HEK293 (cell line): ENCODE measurements around the gene TSR1.

Experiments
- CTCF ChIA-PET: fragments of 350-600 bp; formaldehyde crosslinking; extraction: SDS; loops from one replicate; lab custom pipeline; 2021; ENCODE audit warnings: antibody characterized with exemption; lab: Yijun Ruan, JAX
- POLR2A ChIA-PET: fragments of 300-600 bp; formaldehyde crosslinking; extraction: SDS; loops from one replicate; lab custom pipeline; 2020; ENCODE audit warnings: antibody characterized with exemption, inconsistent platforms; lab: Yijun Ruan, JAX
- H3K27ac ChIP-seq: fragments of 200-500 bp; sonication (Bioruptor generic); 2 replicates; pipeline ENCODE4 v1.5.1; 2014; ENCODE audit warnings: low read depth, low read length, control low read depth, inconsistent platforms; ENCODE audit errors: extremely low read depth
- H3K36me3 ChIP-seq, 2 experiments: fragments of 200-500 bp in 1 of 2; sonication (Bioruptor generic) in 1 of 2; 1 replicate in 1 of 2; 2 replicates in 1 of 2; pipeline ENCODE4 v1.5.1; 2014 to 2017; ENCODE audit warnings: inconsistent platforms in 2 of 2, low read length in 2 of 2; ENCODE audit not compliant: control insufficient read depth in 2 of 2, insufficient read depth in 1 of 2
- H3K4me1 ChIP-seq: fragments of 200-500 bp; sonication (Bioruptor generic); 2 replicates; pipeline ENCODE4 v1.5.1; 2014; ENCODE audit warnings: mild to moderate bottlenecking, low read length, inconsistent platforms; ENCODE audit not compliant: control insufficient read depth, insufficient read depth
- H3K4me3 ChIP-seq: 2 replicates; pipeline ENCODE4 v1.5.1; 2011; ENCODE audit warnings: low read depth, mild to moderate bottlenecking, control low read depth, low read length, moderate library complexity
- H3K9me3 ChIP-seq: fragments of 200-500 bp; sonication (Bioruptor generic); 2 replicates; pipeline ENCODE4 v1.5.1; 2014; ENCODE audit warnings: low read depth, low read length, inconsistent platforms; ENCODE audit not compliant: control insufficient read depth, insufficient read depth
- ATF2 ChIP-seq: fragments of 450-650 bp; formaldehyde crosslinking; IDR thresholded peaks from 2 replicates; pipeline ENCODE4 v1.5.1; 2016; ENCODE audit warnings: missing biosample characterization, missing genetic modification characterization, low read depth
- HOXD13 ChIP-seq: sonication (generic); formaldehyde crosslinking; IDR thresholded peaks from 2 replicates; pipeline ENCODE4 v1.8.0; 2022; ENCODE audit warnings: missing genetic modification reagents, borderline replicate concordance
- INSM2 ChIP-seq: fragments of 450-650 bp; formaldehyde crosslinking; IDR thresholded peaks from 2 replicates; pipeline ENCODE4 v1.5.1; 2016; ENCODE audit warnings: missing biosample characterization, missing genetic modification characterization
- WT1 ChIP-seq: fragments of 450-650 bp; formaldehyde crosslinking; IDR thresholded peaks from 2 replicates; pipeline ENCODE4 v1.5.1; 2016; ENCODE audit warnings: missing biosample characterization, missing genetic modification characterization
- ZBTB17 ChIP-seq: fragments of 450-650 bp; formaldehyde crosslinking; IDR thresholded peaks from 2 replicates; pipeline ENCODE4 v1.5.1; 2016; ENCODE audit warnings: missing biosample characterization, missing genetic modification characterization
- ZBTB21 ChIP-seq: fragments of 450-650 bp; formaldehyde crosslinking; IDR thresholded peaks from 2 replicates; pipeline ENCODE4 v1.5.1; 2017; ENCODE audit warnings: missing biosample characterization, missing genetic modification characterization
- ZFP41 ChIP-seq: fragments of 450-650 bp; formaldehyde crosslinking; IDR thresholded peaks from 2 replicates; pipeline ENCODE4 v1.5.1; 2016; ENCODE audit warnings: missing biosample characterization, missing genetic modification characterization, borderline replicate concordance
- ZNF155 ChIP-seq: fragments of 450-650 bp; formaldehyde crosslinking; IDR thresholded peaks from 2 replicates; pipeline ENCODE4 v1.5.1; 2016; ENCODE audit warnings: missing biosample characterization, missing genetic modification characterization
- ZNF16 ChIP-seq: fragments of 450-650 bp; formaldehyde crosslinking; IDR thresholded peaks from 2 replicates; pipeline ENCODE4 v1.5.1; 2016; ENCODE audit warnings: low read depth, missing biosample characterization, missing genetic modification characterization
- ZNF404 ChIP-seq: fragments of 450-650 bp; formaldehyde crosslinking; IDR thresholded peaks from 2 replicates; pipeline ENCODE4 v1.5.1; 2017; ENCODE audit warnings: missing biosample characterization, missing genetic modification characterization
- ZNF580 ChIP-seq: fragments of 450-650 bp; formaldehyde crosslinking; IDR thresholded peaks from 2 replicates; pipeline ENCODE4 v1.5.1; 2016; ENCODE audit warnings: missing biosample characterization, missing genetic modification characterization
- ZNF629 ChIP-seq: fragments of 450-650 bp; formaldehyde crosslinking; IDR thresholded peaks from 2 replicates; pipeline ENCODE4 v1.5.1; 2017; ENCODE audit warnings: missing biosample characterization, missing genetic modification characterization
- ZNF645 ChIP-seq: fragments of 450-650 bp; formaldehyde crosslinking; IDR thresholded peaks from 2 replicates; pipeline ENCODE4; 2016; ENCODE audit warnings: missing biosample characterization, missing genetic modification characterization
- ZNF658 ChIP-seq: fragments of 450-650 bp; formaldehyde crosslinking; IDR thresholded peaks from 2 replicates; pipeline ENCODE4; 2016; ENCODE audit warnings: missing biosample characterization, missing genetic modification characterization
- ZNF677 ChIP-seq: fragments of 450-650 bp; IDR thresholded peaks from 2 replicates; pipeline ENCODE4 v1.5.0; 2018; ENCODE audit warnings: missing biosample characterization, mild to moderate bottlenecking, missing genetic modification characterization, moderate library complexity
- ZNF704 ChIP-seq: fragments of 450-650 bp; formaldehyde crosslinking; IDR thresholded peaks from 2 replicates; pipeline ENCODE4 v1.5.1; 2016; ENCODE audit warnings: missing biosample characterization, missing genetic modification characterization
- ZNF76 ChIP-seq: fragments of 450-650 bp; formaldehyde crosslinking; IDR thresholded peaks from 2 replicates; pipeline ENCODE4; 2016; ENCODE audit warnings: low read depth, missing biosample characterization, missing genetic modification characterization, borderline replicate concordance
- ZNF791 ChIP-seq: fragments of 450-650 bp; formaldehyde crosslinking; IDR thresholded peaks from 2 replicates; pipeline ENCODE4 v1.5.1; 2016; ENCODE audit warnings: missing biosample characterization, missing genetic modification characterization
- TF ChIP-seq, protein P1 (sequence below): fragments of 450-650 bp; formaldehyde crosslinking; IDR thresholded peaks from 2 replicates; pipeline ENCODE4 v1.5.1; 2016; ENCODE audit warnings: missing biosample characterization, missing genetic modification characterization
- TF ChIP-seq, protein P2 (sequence below): fragments of 450-650 bp; formaldehyde crosslinking; IDR thresholded peaks from 2 replicates; pipeline ENCODE4 v1.5.1; 2016; ENCODE audit warnings: missing biosample characterization, missing genetic modification characterization
- TF ChIP-seq, protein P3 (sequence below): fragments of 450-650 bp; formaldehyde crosslinking; IDR thresholded peaks from 2 replicates; pipeline ENCODE4 v1.5.1; 2016; ENCODE audit warnings: missing biosample characterization, missing genetic modification characterization

The TSR1 gene

DNA sequence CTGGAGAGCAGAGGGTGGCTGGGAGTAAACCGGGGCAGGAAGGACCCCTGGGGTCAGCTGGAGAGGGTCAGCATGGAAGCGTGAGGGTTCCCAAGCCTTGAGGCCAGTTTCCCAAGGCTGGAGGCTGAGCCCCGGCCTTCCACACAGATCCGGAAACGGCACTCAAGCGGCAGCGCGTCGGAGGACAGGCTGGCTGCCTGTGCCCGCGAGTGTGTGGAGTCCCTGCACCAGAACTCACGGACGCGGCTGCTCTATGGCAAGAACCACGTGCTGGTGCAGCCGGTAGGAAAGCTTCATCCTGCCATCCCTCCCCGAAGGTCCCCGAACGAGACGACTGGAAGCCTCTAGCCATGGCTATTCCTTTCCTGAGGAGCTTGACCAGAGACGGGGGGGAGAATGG lies 27.1 kb upstream of the TSR1 start (continued):
- TF ChIP-seq ATF2 (tag by site-specific recombination), result no peak
- TF ChIP-seq, protein P1, sequence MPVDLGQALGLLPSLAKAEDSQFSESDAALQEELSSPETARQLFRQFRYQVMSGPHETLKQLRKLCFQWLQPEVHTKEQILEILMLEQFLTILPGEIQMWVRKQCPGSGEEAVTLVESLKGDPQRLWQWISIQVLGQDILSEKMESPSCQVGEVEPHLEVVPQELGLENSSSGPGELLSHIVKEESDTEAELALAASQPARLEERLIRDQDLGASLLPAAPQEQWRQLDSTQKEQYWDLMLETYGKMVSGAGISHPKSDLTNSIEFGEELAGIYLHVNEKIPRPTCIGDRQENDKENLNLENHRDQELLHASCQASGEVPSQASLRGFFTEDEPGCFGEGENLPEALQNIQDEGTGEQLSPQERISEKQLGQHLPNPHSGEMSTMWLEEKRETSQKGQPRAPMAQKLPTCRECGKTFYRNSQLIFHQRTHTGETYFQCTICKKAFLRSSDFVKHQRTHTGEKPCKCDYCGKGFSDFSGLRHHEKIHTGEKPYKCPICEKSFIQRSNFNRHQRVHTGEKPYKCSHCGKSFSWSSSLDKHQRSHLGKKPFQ, result no peak
- no peak for TF ChIP-seq ZNF645 (tag by site-specific recombination)

- TF ChIP-seq INSM2 (tag by site-specific recombination) (no peak), ZNF580 (no peak), HOXD13 (CRISPR knock-in tag) (no peak), ZNF677 (tag by site-specific recombination) (no peak), ZNF658 (tag by site-specific recombination) (no peak), ZBTB21 (no peak), ZNF704 (no peak), ZNF629 (no peak), ZNF791 (tag by site-specific recombination) (no peak), ZNF404 (no peak), ZBTB17 (tag by site-specific recombination) (no peak), WT1 (no peak), ZNF76 (tag by site-specific recombination) (no peak), ZNF16 (no peak), ZFP41 (tag by site-specific recombination) (no peak), ZNF155 (no peak)
- TF ChIP-seq, protein P2, sequence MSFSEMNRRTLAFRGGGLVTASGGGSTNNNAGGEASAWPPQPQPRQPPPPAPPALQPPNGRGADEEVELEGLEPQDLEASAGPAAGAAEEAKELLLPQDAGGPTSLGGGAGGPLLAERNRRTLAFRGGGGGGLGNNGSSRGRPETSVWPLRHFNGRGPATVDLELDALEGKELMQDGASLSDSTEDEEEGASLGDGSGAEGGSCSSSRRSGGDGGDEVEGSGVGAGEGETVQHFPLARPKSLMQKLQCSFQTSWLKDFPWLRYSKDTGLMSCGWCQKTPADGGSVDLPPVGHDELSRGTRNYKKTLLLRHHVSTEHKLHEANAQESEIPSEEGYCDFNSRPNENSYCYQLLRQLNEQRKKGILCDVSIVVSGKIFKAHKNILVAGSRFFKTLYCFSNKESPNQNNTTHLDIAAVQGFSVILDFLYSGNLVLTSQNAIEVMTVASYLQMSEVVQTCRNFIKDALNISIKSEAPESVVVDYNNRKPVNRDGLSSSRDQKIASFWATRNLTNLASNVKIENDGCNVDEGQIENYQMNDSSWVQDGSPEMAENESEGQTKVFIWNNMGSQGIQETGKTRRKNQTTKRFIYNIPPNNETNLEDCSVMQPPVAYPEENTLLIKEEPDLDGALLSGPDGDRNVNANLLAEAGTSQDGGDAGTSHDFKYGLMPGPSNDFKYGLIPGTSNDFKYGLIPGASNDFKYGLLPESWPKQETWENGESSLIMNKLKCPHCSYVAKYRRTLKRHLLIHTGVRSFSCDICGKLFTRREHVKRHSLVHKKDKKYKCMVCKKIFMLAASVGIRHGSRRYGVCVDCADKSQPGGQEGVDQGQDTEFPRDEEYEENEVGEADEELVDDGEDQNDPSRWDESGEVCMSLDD (tag by site-specific recombination), result no peak
- TF ChIP-seq, protein P3, sequence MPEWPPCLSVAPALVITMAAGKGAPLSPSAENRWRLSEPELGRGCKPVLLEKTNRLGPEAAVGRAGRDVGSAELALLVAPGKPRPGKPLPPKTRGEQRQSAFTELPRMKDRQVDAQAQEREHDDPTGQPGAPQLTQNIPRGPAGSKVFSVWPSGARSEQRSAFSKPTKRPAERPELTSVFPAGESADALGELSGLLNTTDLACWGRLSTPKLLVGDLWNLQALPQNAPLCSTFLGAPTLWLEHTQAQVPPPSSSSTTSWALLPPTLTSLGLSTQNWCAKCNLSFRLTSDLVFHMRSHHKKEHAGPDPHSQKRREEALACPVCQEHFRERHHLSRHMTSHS (tag by site-specific recombination), result no peak
- CTCF ChIA-PET, result interaction anchor here (1.5 to 2.2 kb wide), 2 partner anchors 10 to 20 kb away, joined by 4 to 12 read pairs; no protein-coding TSS in a partner anchor
- H3K9me3 ChIP-seq, result no peaks in the 10 kb centered on the region
- peaks cover 0 to 48% of the 10 kb centered on the region in 2 experiments; a peak in 1 of 3 replicates for H3K36me3 ChIP-seq
- H3K27ac ChIP-seq, result no peak overlapping the region
- H3K4me3 ChIP-seq, result no peak overlapping the region
- POLR2A ChIA-PET, result no interaction called here
- H3K4me1 ChIP-seq, result peaks cover 9% of the 10 kb centered on the region
Measured at GRCh38 chr17:2362881-2363280, 26.6 kb upstream of the TSR1 start.
